COLO668 (cell line): ENCODE data around the gene DHPS.
"Not testable (repeated sequence)": the region's sequence is repeated elsewhere in the genome, so short reads cannot be mapped to it uniquely, and the experiment has no call there.

Experiments
- DNase-seq: peaks from one replicate; lab custom pipeline; 2025; ENCODE audit not compliant: unreplicated experiment; lab: John Stamatoyannopoulos, UW

The DHPS gene

DNA sequence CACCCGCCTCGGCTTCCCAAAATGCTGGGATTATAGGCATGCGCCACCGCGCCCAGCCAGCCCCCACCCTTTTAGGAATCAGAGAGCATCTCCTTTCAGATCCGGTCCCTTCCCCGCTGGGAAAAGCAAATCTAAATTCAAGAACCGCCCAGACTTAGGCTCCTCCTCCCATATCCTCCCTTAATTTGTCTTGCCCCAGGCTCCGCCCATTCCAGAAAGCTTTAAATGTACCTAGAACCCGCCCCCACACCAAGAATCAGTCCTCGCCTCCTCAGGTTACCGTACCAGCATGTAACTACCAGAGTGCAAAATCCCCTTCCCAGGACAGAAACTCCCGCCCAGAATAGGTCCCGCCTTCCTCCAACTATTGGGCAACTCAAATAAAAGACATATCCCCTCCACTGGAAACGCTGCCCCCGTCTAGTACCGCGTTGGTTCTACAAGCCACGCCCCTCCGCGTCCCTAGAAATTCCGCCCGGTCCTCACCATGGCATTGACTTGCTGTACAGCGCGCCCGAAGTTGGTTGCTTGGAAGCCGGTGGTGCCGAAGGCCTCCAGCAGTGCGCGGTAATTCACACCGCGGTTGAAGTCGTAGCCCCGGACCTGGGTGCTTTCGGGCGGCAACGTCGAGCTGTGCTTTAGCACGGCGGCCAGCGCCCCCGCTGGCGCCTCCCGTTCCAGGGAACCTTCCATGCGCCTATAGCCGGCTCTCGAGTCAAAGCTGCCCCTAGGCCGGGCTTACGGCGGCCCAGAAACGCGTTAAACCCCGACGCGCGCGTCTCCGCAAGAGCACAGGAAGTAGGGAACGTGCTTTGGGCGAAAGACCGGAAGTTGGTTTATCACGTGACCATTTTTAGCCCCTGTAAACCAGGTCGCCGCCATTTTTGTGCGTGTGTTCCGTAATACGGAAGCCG lies at the start of gene DHPS:
TSS of gene DHPS (minus strand) at position 807 of the 914 bp plus-strand sequence. CDS start at position 693, 114 bp downstream.
- DNase-seq, result peak; percentile 95

- no peak for DNase-seq
Measured at GRCh38 chr19:12731337-12731736, 49.7 kb upstream of the DHPS start.

DNA sequence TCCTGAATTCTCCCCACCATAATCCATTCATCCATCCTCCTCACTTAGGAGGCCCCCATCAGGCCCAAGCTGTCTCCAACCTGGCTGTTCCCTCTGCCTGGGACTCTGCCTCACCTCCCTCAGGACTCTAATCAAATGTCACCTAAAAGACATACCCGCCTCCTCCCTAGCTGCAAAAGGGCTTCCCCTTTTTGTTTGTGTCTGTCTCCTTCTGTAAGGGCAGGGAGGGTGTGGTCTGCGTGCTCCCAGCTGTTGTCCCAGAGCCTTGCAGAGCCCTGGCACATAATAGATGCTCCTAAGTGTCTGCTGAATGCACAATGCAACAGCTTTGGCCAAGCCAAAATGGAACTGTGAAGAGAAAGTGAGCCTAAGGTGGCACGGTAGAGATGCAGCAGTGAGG lies 48.4 kb upstream of the DHPS start:
- no peak for DNase-seq

- DNase-seq, result no peak
Measured at GRCh38 chr19:12727745-12728433, 46.2 kb upstream of the DHPS start.

- DNase-seq, result no peak
Measured at GRCh38 chr19:12726988-12727316, 45.3 kb upstream of the DHPS start.

DNA sequence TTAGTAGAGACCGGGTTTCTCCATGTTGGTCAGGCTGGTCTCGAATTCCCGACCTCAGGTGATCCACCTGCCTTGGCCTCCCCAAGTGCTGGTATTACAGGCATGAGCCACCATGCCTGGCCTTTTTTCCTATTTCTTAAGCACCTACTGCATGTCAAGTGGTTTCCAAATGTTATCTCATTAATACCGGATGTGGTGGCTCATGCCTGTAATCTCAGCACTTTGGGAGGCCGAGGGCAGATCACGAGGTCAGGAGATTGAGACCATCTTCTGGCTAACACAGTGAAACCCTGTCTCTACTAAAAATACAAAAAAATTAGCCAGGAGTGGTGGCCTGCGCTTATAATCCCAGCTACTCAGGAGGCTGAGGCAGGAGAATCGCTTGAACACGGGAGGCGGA lies 43.9 kb upstream of the DHPS start:
- not testable (repeated sequence) for DNase-seq

- peak; percentile 71 for DNase-seq
Measured at GRCh38 chr19:12723641-12724426, 42.2 kb upstream of the DHPS start, which contains the start of gene TNPO2. Gene TNPO2, minus strand, starts transcription at chr19:12723932. Its CDS starts 2,955 bp downstream, at chr19:12720977.

- no peak for DNase-seq
Measured at GRCh38 chr19:12723381-12723640, 41.6 kb upstream of the DHPS start.

- peak; percentile 97 for DNase-seq
Measured at GRCh38 chr19:12722566-12723380, 41.1 kb upstream of the DHPS start.

- DNase-seq, result peak; percentile 50
Measured at GRCh38 chr19:12721656-12722565, 40.2 kb upstream of the DHPS start.

- DNase-seq, result no peak
Measured at GRCh38 chr19:12720851-12721655, 39.4 kb upstream of the DHPS start.

GRCh38 chr19:12720296-12720695 lies 38.6 kb upstream of the DHPS start:
- no peak for DNase-seq

DNA sequence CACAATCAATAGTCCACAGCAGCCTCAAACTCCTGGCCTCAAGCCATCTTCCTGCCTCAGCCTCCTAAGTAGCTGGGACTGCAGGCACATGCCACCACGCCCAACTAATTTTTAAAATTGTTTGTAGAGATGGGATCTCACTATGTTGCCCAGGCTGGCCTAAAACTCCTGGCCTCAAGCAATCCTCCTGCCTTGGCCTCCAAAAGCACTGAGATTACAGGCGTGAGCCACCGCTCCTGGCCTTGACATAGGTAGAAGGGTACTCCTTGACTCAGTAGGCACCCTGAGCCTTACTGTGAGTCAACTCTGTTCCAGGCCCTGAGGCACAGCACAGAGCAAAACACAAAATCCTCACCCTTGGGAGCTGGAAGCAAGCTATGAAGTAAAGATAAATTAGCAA lies 34.2 kb upstream of the DHPS start:
- DNase-seq, result no peak

DNA sequence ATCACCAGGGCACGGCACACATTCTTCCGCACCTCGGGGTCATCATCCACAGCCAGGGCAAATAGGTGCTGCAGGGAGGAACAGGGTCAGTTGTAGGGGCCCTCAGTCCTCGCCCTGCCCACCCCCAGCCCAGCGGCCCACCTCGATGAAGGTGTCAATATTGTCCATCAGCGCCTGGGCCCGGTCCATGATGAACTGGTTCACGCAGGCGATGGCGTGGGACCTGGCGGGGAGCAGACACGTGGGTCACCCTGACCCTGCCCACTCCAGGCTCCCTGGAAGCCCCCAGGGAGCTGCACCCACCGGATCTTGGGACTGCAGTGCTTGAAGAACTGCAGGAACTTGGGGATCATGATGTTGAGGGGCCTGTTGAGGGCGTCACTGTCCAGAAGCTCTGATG lies 33.4 kb upstream of the DHPS start:
- no peak for DNase-seq

DNA sequence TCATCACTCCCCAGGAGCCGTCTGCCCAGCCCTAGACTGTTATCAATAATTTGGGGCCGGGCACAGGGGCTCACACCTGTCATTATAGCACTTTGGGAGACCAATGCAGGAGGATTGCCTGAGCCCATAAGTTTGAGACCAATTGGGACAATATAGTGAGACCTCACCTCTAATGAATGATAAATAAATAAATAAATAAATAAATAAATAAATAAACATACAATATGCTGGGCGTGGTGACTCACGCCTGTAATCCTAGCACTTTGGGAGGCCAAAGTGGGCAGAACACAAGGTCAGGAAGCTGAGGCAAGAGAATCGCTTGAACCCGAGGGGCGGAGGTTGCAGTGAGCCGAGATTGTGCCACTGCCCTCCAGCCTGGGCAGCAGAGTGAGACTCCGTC lies 31.6 kb upstream of the DHPS start:
- not testable (repeated sequence) for DNase-seq

DNA sequence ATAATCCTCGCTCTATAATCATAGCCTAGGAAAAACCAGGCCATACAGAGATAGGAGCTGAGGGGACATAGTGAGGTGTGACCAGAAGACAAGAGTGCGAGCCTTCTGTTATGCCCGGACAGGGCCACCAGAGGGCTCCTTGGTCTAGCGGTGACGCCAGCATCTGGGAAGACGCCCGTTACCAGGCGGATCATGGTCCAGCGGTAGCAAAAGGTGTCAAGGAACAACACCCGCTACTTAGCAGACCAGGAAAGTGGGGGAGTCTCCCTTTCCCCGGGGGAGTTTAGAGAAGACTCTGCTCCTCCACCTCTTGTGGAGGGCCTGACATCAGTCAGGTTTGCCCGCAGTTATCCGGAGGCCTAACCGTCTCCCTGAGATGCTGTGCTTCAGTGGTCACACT lies 30.4 kb upstream of the DHPS start:
- not testable (repeated sequence) for DNase-seq

DNA sequence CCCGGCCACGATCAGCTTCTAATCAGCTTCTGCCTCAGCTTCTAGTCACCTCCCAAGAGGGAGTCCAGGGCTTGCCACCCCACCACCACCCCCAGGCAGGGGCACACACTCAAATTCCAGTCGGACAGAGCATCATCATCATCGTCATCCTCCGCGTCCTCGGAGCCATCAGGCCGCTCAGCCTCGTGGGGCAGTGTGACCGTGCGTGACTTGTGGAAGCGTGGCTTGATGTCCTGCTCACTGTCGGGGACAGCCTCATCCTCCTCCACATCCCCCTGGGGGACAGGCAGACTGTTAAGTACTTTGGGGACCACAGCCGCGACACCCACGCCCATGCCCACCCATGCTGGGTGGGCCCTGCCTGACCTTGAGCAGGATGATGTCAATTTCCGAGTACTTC lies 29.5 kb upstream of the DHPS start:
- no peak for DNase-seq

- no peak for DNase-seq
Measured at GRCh38 chr19:12708641-12709040, 27.0 kb upstream of the DHPS start.

- no peak for DNase-seq
Measured at GRCh38 chr19:12706332-12706718, 24.6 kb upstream of the DHPS start.
